Measurements from ENCODE around the gene ANXA10. TPM values are rescaled to one million over a fixed set of nuclear protein-coding genes. Genes with fewer than 3 reads are reported as not detected.

ANXA10 gene
- total and polyA plus RNA-seq, 2 of the 8 experiments (the other 6 are each of a cell fraction or from before 2014, with no cell fraction given), result not detected

- CTCF ChIA-PET (ENCODE audit: partially characterized antibody), result no interaction called here
- TF ChIP-seq PHF8 (conservative IDR thresholded peaks at IDR 0.05; ENCODE audit: low read depth, low read length) (no peak), KDM1A (IDR thresholded peaks at IDR 0.05; ENCODE audit: borderline replicate concordance, low read length) (no peak), BRCA1 (IDR thresholded peaks at IDR 0.05; ENCODE audit: low read depth, low read length) (no peak), ATF3 (IDR thresholded peaks at IDR 0.05; ENCODE audit: insufficient read depth, low read depth, low read length) (no peak), POLR2AphosphoS5 (IDR thresholded peaks at IDR 0.05; ENCODE audit: low read depth, low read length) (no peak), SIN3A (conservative IDR thresholded peaks at IDR 0.05 in 1 of 2, IDR thresholded peaks at IDR 0.05 in 1 of 2; ENCODE audit: low read depth in 1 of 2, low read length in 2 of 2) (no peak), POLR2A (IDR thresholded peaks at IDR 0.05; ENCODE audit: control extremely low read depth in 1 of 2, low read depth in 2 of 2, low read length in 2 of 2) (no peak), CBX5 (IDR thresholded peaks at IDR 0.05; ENCODE audit: low read depth, low read length) (no peak), RBBP5 (IDR thresholded peaks at IDR 0.05; ENCODE audit: borderline replicate concordance, low read depth, low read length) (no peak), SUZ12 (IDR thresholded peaks at IDR 0.05; ENCODE audit: low read length) (no peak), SIX5 (IDR thresholded peaks at IDR 0.05; ENCODE audit: low read depth, low read length) (no peak), FOSL1 (IDR thresholded peaks at IDR 0.05; ENCODE audit: insufficient read depth, low read depth, low read length) (no peak), TAF1 (IDR thresholded peaks at IDR 0.05; ENCODE audit: low read depth, low read length) (no peak), CHD2 (IDR thresholded peaks at IDR 0.05; ENCODE audit: low read length) (no peak), SIRT6 (IDR thresholded peaks at IDR 0.05; ENCODE audit: low read length) (no peak), KDM5A (IDR thresholded peaks at IDR 0.05; ENCODE audit: low read length) (no peak)
Measured at GRCh38 chr4:168098248-168098717, 5.9 kb downstream of the ANXA10 start.

More at GRCh38 chr4:168098248-168098717, 5.9 kb downstream of the ANXA10 start:
- H3K4me2 ChIP-seq (ENCODE audit: insufficient read depth in 1 of 2, low read depth in 2 of 2, low read length in 2 of 2), result no peak overlapping the region
- H3K56ac ChIP-seq (replicated peaks; ENCODE audit: insufficient read length, low read depth, low read length), result no peak overlapping the region
- H3K4me1 ChIP-seq (replicated peaks in 1 of 4; ENCODE audit: control insufficient read depth in 3 of 4, insufficient read depth in 4 of 4, low read length in 3 of 4), result no peaks in the 10 kb centered on the region
- 90% methylated on average over 1 of the region's 1 CpG; no CpG with 5 or more reads in 1 of the 2 experiments for WGBS, 2 experiments (ENCODE audit: extremely low coverage in 1 of 2, insufficient coverage in 1 of 2, insufficient read length in 1 of 2, insufficient replicate concordance in 2 of 2, low coverage in 1 of 2, low lambda C conversion rate in 2 of 2, missing lambda C conversion rate in 1 of 2)
- H4K8ac ChIP-seq (ENCODE audit: extremely low read depth, insufficient read depth, low read length), result no peak overlapping the region
- no peaks in the 10 kb centered on the region for H4K20me1 ChIP-seq (replicated peaks in 1 of 2; ENCODE audit: control insufficient read depth in 1 of 2, insufficient read depth in 2 of 2, low read length in 2 of 2)
- H3K18ac ChIP-seq (ENCODE audit: extremely low read depth, low read length), result no peak overlapping the region
- H3K36me3 ChIP-seq (ENCODE audit: control insufficient read depth in 2 of 4, insufficient read depth in 4 of 4, low read length in 3 of 4), result no peaks in the 10 kb centered on the region
- DNase-seq (ENCODE audit: low read depth in 1 of 2, low spot score in 2 of 2) (no peak), FAIRE-seq (no peak)
- no peaks in the 10 kb centered on the region for H3K79me2 ChIP-seq (ENCODE audit: control insufficient read depth in 1 of 2, insufficient read depth in 2 of 2, low read length in 2 of 2)
- no peak overlapping the region for H3K27ac ChIP-seq (ENCODE audit: low read depth, low read length)
- no peaks in the 10 kb centered on the region for H3K9me3 ChIP-seq (ENCODE audit: insufficient read depth in 2 of 2, low read depth in 1 of 2, low read length in 1 of 2)
- H3K23ac ChIP-seq (ENCODE audit: insufficient read length), result no peak overlapping the region
- H4K5ac ChIP-seq (ENCODE audit: insufficient read length, low read depth, low read length), result no peak overlapping the region
- no peaks in the 10 kb centered on the region for H3K79me1 ChIP-seq (ENCODE audit: low read depth, low read length)
- H2BK120ac ChIP-seq (replicated peaks; ENCODE audit: low read depth, low read length), result no peak overlapping the region
- no peak overlapping the region for H3K9ac ChIP-seq (replicated peaks in 1 of 4; ENCODE audit: extremely low read depth in 1 of 4, low read depth in 3 of 4, low read length in 3 of 4)
- no peak overlapping the region for H2AFZ ChIP-seq (ENCODE audit: low read length)
- H2BK15ac ChIP-seq (ENCODE audit: low read length), result no peak overlapping the region
- POLR2A ChIA-PET (ENCODE audit: partially characterized antibody), result no interaction called here
- H2BK12ac ChIP-seq (ENCODE audit: low read depth, low read length), result no peak overlapping the region
- no peak overlapping the region for H4K91ac ChIP-seq (replicated peaks; ENCODE audit: insufficient read length, low read length)
- H3K4ac ChIP-seq (replicated peaks; ENCODE audit: insufficient read length, low read depth, low read length), result no peak overlapping the region
- no peaks in the 10 kb centered on the region for H3K23me2 ChIP-seq (ENCODE audit: low read depth, low read length)
- H3K4me3 ChIP-seq (ENCODE audit: extremely low read depth in 1 of 4, insufficient read depth in 2 of 4, low read depth in 3 of 4, low read length in 4 of 4), result no peak overlapping the region
- no peak overlapping the region for H3K14ac ChIP-seq (ENCODE audit: insufficient read length)
- H2AK5ac ChIP-seq (ENCODE audit: low read depth, low read length), result no peak overlapping the region
- H3K27me3 ChIP-seq (replicated peaks in 1 of 4; ENCODE audit: control insufficient read depth in 3 of 4, extremely low read depth in 1 of 4, insufficient read depth in 3 of 4, low read length in 3 of 4), result no peaks in the 10 kb centered on the region
- no peak overlapping the region for H2BK5ac ChIP-seq (ENCODE audit: low read depth, low read length)
- H2BK20ac ChIP-seq (ENCODE audit: low read length), result no peak overlapping the region

All from H1 (cell line).